ENCODE results near the gene SULT1E1.
"Not testable (repeated sequence)": the region's sequence is repeated elsewhere in the genome, so short reads cannot be mapped to it uniquely, and the experiment has no call there.

DNA sequence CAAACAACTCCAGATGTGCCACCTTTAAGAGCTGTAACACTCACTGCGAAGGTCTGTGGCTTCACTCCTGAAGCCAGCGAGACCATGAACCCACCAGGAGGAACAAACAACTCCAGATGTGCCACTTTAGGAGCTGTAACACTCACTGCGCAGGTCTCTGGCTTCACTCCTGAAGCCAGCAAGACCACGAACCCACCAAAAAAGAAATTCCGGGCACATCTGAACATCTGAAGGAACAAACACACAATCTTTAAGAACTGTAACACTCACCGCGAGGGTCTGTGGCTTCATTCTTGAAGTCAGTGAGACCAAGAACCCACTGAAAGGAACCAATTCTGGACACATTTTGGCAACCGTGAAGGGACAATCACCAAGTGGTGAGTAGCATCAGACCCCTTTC is 34.9 kb downstream of the SULT1E1 start:
- TF ChIP-seq, protein P1, sequence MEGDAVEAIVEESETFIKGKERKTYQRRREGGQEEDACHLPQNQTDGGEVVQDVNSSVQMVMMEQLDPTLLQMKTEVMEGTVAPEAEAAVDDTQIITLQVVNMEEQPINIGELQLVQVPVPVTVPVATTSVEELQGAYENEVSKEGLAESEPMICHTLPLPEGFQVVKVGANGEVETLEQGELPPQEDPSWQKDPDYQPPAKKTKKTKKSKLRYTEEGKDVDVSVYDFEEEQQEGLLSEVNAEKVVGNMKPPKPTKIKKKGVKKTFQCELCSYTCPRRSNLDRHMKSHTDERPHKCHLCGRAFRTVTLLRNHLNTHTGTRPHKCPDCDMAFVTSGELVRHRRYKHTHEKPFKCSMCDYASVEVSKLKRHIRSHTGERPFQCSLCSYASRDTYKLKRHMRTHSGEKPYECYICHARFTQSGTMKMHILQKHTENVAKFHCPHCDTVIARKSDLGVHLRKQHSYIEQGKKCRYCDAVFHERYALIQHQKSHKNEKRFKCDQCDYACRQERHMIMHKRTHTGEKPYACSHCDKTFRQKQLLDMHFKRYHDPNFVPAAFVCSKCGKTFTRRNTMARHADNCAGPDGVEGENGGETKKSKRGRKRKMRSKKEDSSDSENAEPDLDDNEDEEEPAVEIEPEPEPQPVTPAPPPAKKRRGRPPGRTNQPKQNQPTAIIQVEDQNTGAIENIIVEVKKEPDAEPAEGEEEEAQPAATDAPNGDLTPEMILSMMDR (conservative IDR thresholded peaks at IDR 0.05; ENCODE audit: low read depth in 2 of 2) = not testable (repeated sequence)
- TF ChIP-seq STAT1 (IDR thresholded peaks at IDR 0.05; ENCODE audit: unreplicated experiment); POLR2AphosphoS5 (IDR thresholded peaks at IDR 0.05; ENCODE audit: low read depth); EZH2 (IDR thresholded peaks at IDR 0.05; ENCODE audit: low read depth, unreplicated experiment); EZH2phosphoT487 (IDR thresholded peaks at IDR 0.05; ENCODE audit: unreplicated experiment); REST (IDR thresholded peaks at IDR 0.05; ENCODE audit: unreplicated experiment); CREB1 (CRISPR knock-in tag; IDR thresholded peaks at IDR 0.05; ENCODE audit: low read depth): not testable (repeated sequence)

Data from GM23338 (cell line).